Colonic mucosa (tissue), 4 donors: ENCODE results near the gene RBM19. TPM values are rescaled to one million over a fixed set of nuclear protein-coding genes. Genes with fewer than 3 reads are reported as not detected.

ENCODE experiments used
- DNase-seq: peaks from one replicate; pipeline ENCODE4 v3.0.0-alpha.2; 2020
- H3K27ac ChIP-seq: fragments of 200-600 bp; one replicate; pipeline ENCODE4 v1.8.0; 2021
- H3K27me3 ChIP-seq: fragments of 200-600 bp; one replicate; pipeline ENCODE4 v1.8.0; 2021
- H3K36me3 ChIP-seq: fragments of 200-600 bp; one replicate; pipeline ENCODE4 v1.8.0; 2021
- H3K4me1 ChIP-seq: fragments of 200-600 bp; one replicate; pipeline ENCODE4 v1.8.0; 2021; ENCODE audit warnings: mild to moderate bottlenecking
- H3K4me3 ChIP-seq: fragments of 200-600 bp; one replicate; pipeline ENCODE4 v1.8.0; 2021
- H3K9ac ChIP-seq, 2 donors: one replicate each; pipeline ENCODE4 v1.7.0; 2013; ENCODE audit warnings: control low read depth in 2 of 2, low read depth in 2 of 2, low read length in 2 of 2
- H3K9me3 ChIP-seq: fragments of 200-600 bp; one replicate; pipeline ENCODE4 v1.8.0; 2021
- intact Hi-C: fragments of 100-400 bp; cut with DNase I; formaldehyde crosslinking; loops from one replicate; pipeline ENCODE4 v1.14.1; 2022
- total RNA-seq, 2 donors: library from RNA; stranded (reverse); fragmentation: NEBNext Ultra II Directional in 1 of 2; extraction: Animal tissue kit (Norgen Biotek cat#: 25700) in 1 of 2; gene quantifications; one replicate each; pipeline ENCODE4 v1.2.1, GENCODE V29; 2021
- TF ChIP-seq, protein P1 (sequence below): fragments of 200-600 bp; IDR thresholded peaks from one replicate; pipeline ENCODE4 v1.8.0; 2022; ENCODE audit warnings: antibody characterized with exemption, mild to moderate bottlenecking
- donor health status: healthy.
- donor health status: DM: no; HTN: no; CAD: no.
- donor health status: DM: no; HTN: no; CAD: no.

RBM19 gene
- total RNA-seq, 2 donors from 2014 or later, result 13.5 to 33.1 TPM

DNA sequence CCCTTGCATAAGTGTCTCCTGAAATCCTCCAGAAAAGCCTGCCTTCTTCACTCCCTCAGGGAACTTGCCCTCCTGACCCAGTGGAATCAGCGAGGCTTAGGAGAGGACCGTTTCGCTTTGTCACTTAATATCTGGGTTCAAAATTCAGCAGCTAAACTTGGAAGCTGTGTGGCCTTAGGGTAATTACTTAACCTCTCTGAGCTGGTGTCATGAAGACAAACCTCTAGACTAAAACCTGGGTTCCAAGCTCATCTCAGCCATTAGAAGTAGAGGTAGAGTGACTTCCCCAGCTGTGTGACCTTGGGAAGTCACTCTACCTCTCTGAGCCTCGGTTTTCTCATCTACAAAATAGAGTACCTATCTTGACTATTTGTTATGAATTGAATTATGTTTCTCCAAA lies 18.3 kb upstream of the RBM19 start:
- DNase-seq, result no peak
- TF ChIP-seq, protein P1, sequence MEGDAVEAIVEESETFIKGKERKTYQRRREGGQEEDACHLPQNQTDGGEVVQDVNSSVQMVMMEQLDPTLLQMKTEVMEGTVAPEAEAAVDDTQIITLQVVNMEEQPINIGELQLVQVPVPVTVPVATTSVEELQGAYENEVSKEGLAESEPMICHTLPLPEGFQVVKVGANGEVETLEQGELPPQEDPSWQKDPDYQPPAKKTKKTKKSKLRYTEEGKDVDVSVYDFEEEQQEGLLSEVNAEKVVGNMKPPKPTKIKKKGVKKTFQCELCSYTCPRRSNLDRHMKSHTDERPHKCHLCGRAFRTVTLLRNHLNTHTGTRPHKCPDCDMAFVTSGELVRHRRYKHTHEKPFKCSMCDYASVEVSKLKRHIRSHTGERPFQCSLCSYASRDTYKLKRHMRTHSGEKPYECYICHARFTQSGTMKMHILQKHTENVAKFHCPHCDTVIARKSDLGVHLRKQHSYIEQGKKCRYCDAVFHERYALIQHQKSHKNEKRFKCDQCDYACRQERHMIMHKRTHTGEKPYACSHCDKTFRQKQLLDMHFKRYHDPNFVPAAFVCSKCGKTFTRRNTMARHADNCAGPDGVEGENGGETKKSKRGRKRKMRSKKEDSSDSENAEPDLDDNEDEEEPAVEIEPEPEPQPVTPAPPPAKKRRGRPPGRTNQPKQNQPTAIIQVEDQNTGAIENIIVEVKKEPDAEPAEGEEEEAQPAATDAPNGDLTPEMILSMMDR, result no peak
- H3K4me3 ChIP-seq, result no peak overlapping the region
- H3K27me3 ChIP-seq, result no peaks in the 10 kb centered on the region
- intact Hi-C loops, result no loop called here
- H3K36me3 ChIP-seq, result no peaks in the 10 kb centered on the region
- H3K4me1 ChIP-seq, result no peaks in the 10 kb centered on the region
- no peaks in the 10 kb centered on the region for H3K9me3 ChIP-seq
- H3K27ac ChIP-seq, result no peak overlapping the region
- H3K9ac ChIP-seq, result no peak overlapping the region

DNA sequence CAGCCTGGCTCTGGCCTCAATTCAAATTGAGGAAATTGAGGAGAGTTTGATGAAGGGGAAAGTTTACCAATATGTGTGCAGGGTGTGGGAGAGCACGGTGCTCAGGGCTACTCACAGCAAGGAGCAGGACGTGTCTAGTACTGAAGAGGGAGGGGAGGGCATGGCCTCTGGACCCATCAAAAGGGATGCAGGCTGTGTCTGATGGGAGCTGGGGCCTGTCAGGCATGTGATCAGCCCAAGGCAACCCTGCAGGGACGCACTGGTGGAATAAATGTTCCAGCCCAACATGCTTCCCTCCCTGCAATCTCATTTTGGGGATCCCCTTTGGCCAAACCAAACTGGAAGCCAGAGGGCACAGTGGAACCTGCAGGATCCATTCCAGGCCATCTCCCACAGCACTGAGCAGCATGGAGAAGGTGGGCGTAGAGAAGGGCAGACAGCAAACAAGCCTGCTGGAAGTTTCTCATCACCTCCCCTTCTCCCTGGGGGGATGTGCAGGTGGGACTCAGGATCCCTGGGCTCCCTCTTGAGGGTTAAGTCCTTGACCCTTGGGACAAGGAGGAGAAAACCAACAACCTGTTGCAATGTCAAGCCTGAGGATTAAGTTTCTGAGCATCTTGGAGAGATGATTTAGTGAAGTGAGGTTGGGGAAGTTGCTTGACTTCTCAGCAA lies 17.8 kb upstream of the RBM19 start:
- Histone ChIP-seq H3K4me1 (no peaks in the 10 kb centered on the region), H3K9me3 (no peaks in the 10 kb centered on the region), H3K9ac (no peak overlapping the region), H3K27me3 (no peaks in the 10 kb centered on the region), H3K27ac (no peak overlapping the region), H3K36me3 (no peaks in the 10 kb centered on the region), H3K4me3 (no peak overlapping the region)
- intact Hi-C loops, result loop anchor here (2.0 kb wide), 1 partner anchor 523 kb away; no protein-coding TSS in a partner anchor
- no peak for DNase-seq
- TF ChIP-seq, protein P1, result no peak

DNA sequence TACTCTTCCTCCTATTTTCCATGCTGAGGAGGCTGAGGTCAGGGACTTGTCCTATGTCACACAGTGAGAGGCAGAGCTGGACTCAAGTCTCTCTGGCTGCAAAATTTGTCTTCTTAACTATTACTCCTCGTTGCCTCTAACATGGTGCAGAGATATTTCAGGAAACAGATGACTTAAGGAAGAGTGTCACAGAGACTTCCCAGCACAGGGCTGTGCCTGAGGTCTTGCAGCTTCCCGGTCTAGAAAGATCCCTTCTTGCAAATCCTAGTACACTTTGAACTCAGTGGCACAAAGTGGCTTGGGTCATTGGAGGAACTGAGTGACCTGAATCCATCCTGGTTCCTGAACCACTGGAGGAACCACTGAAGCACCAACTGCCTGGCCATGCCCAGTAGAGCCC lies 17.1 kb upstream of the RBM19 start:
- intact Hi-C loops, result loop anchor here (2.0 kb wide), 1 partner anchor 524 kb away; no protein-coding TSS in a partner anchor
- no peak for DNase-seq
- no peaks in the 10 kb centered on the region for H3K36me3 ChIP-seq
- no peaks in the 10 kb centered on the region for H3K4me1 ChIP-seq
- H3K4me3 ChIP-seq, result no peak overlapping the region
- TF ChIP-seq, protein P1, result no peak
- no peak overlapping the region for H3K27ac ChIP-seq
- no peaks in the 10 kb centered on the region for H3K9me3 ChIP-seq
- H3K27me3 ChIP-seq, result no peaks in the 10 kb centered on the region
- no peak overlapping the region for H3K9ac ChIP-seq

DNA sequence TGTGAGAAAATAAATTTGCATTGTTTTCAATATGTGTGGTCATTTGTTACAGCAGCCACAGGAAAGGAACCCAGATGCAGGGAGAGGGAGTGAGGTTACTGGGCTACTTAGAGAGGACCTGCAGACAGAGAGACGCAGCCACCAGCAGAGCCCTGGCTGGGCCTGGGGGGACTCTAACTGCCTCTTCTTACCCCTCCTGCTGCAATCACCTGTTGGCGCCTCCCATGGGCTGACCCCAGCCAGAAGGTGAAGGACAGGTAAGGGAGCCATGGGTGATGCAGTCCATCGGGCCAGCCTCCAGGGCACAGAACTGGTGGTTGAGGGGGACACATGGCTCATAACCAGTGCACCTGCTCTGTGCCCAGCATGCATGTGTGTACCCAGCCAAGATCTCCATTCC lies 15.8 kb upstream of the RBM19 start:
- no peaks in the 10 kb centered on the region for H3K27me3 ChIP-seq
- H3K9ac ChIP-seq, result no peak overlapping the region
- no peak overlapping the region for H3K4me3 ChIP-seq
- no peak for DNase-seq
- H3K4me1 ChIP-seq, result no peaks in the 10 kb centered on the region
- TF ChIP-seq, protein P1, result no peak
- no peak overlapping the region for H3K27ac ChIP-seq
- no peaks in the 10 kb centered on the region for H3K36me3 ChIP-seq
- H3K9me3 ChIP-seq, result no peaks in the 10 kb centered on the region
- intact Hi-C loops, result loop anchor here (2.0 kb wide), 1 partner anchor 525 kb away; no protein-coding TSS in a partner anchor

DNA sequence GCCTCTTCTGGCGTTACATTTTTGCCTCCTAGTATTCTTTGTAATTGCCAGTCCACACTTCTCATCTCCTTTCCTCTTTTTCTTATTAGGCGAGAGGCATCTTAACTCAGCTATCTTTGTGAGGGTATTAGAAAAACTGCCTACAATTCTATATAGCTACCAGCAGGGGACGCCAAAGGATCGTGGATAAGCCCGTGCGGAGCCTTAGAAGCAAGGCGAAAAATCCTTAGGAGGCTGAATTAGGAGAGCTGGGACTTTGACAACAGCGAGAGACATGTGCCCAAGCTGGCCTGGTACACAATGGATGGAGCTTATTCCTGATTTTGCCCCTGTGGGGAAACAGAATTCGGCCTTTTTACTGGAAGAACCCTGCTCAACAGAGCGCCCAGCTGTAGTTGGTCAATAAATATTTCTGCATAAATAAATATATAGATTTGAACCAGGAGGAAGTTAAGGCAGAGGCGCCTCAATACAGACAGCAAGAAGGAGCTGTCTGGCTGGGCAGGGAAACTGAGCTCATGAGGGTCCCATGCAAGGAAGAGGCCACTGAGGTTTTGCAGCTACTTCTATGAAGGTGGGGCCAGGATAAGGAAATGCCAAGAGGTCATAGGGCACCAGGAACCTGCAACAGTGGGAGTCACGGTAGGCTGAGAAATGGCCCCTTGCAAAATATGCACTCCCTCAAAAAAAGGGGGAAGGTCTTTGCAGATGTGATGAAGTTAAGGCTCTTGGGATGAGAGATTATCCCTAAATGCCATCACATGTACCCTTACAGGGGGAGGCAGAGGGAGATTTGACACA lies 14.6 kb upstream of the RBM19 start:
- Histone ChIP-seq H3K9ac (no peak overlapping the region), H3K9me3 (no peaks in the 10 kb centered on the region), H3K4me1 (no peaks in the 10 kb centered on the region), H3K27ac (no peak overlapping the region), H3K27me3 (no peaks in the 10 kb centered on the region), H3K36me3 (no peaks in the 10 kb centered on the region), H3K4me3 (no peak overlapping the region)
- no peak for DNase-seq
- TF ChIP-seq, protein P1, result peak; percentile 82
- intact Hi-C loops, result no loop called here
